B cell (primary cell): Measurements from ENCODE around the gene PBX1. TPM values are rescaled to one million over a fixed set of nuclear protein-coding genes. Genes with fewer than 3 reads are reported as not detected.

Source experiments
- ATAC-seq: fragments of 200-7000 bp; cut with Tn5 transposase; one replicate; pipeline ENCODE4 v1.10.0; 2021; ENCODE audit warnings: low read depth, mild to moderate bottlenecking, moderate number of reproducible peaks, moderate library complexity
- CTCF ChIA-PET: fragments of 350-600 bp; sonication (Branson Sonifier 250); formaldehyde crosslinking; loops from one replicate; lab custom pipeline; 2021; ENCODE audit warnings: antibody characterized with exemption, inconsistent platforms; lab: Charles Lee
- POLR2A ChIA-PET: fragments of 350-600 bp; sonication (Branson Sonifier 250); formaldehyde crosslinking; loops from one replicate; lab custom pipeline; 2021; ENCODE audit warnings: antibody characterized with exemption; lab: Charles Lee
- DNase-seq: peaks from one replicate; pipeline ENCODE4 v3.0.0; 2013
- H2AFZ ChIP-seq: 2 replicates; pipeline ENCODE4 v1.6.1; 2012; ENCODE audit warnings: mild to moderate bottlenecking, low read depth, low read length; ENCODE audit not compliant: insufficient read depth, poor library complexity, severe bottlenecking
- H3K27ac ChIP-seq, 2 donors: 1 replicate in 1 of 2; 2 replicates in 1 of 2; pipeline ENCODE4 v1.5.1; 2012 to 2013; ENCODE audit warnings: low read length in 2 of 2, mild to moderate bottlenecking in 2 of 2, moderate library complexity in 1 of 2
- H3K27me3 ChIP-seq, 4 experiments: fragments of 200-600 bp in 1 of 4; sonication (generic) in 1 of 4; replicated peaks in 1 of 4; 1 replicate in 2 of 4; 2 replicates in 2 of 4; pipeline versions ENCODE4 v1.6.1 to v1.7.0; 2013 to 2016; ENCODE audit warnings: low read length in 3 of 4, mild to moderate bottlenecking in 2 of 4, mixed read lengths in 1 of 4, moderate library complexity in 1 of 4; ENCODE audit not compliant: insufficient read depth in 4 of 4, control insufficient read depth in 3 of 4; ENCODE audit errors: control extremely low read depth in 1 of 4
- H3K36me3 ChIP-seq, 2 experiments: replicated peaks in 1 of 2; 1 replicate in 1 of 2; 2 replicates in 1 of 2; pipeline versions ENCODE4 v1.6.1 to v1.7.1; 2013; ENCODE audit warnings: low read length in 1 of 2; ENCODE audit not compliant: insufficient read depth in 2 of 2, control insufficient read depth in 1 of 2; ENCODE audit errors: control extremely low read depth in 1 of 2, extremely low read depth in 1 of 2
- H3K4me1 ChIP-seq, 2 donors: fragments of 200-600 bp in 1 of 2; sonication (generic) in 1 of 2; 1 replicate in 1 of 2; 2 replicates in 1 of 2; pipeline versions ENCODE4 v1.5.1 to v1.6.1; 2013 to 2017; ENCODE audit warnings: low read length in 2 of 2; ENCODE audit not compliant: control insufficient read depth in 2 of 2, insufficient read depth in 2 of 2
- H3K4me2 ChIP-seq: replicated peaks from 2 replicates; pipeline ENCODE3; 2012; ENCODE audit warnings: mild to moderate bottlenecking, low read depth, low read length; ENCODE audit not compliant: poor library complexity, severe bottlenecking
- H3K4me3 ChIP-seq, 5 experiments: fragments of 200-600 bp in 1 of 5; sonication (generic) in 1 of 5; 1 replicate in 3 of 5; 2 replicates in 2 of 5; pipeline versions ENCODE4 v1.5.1 to v1.7.0; 2011 to 2016; ENCODE audit warnings: low read length in 4 of 5, mild to moderate bottlenecking in 4 of 5, low read depth in 2 of 5, control low read depth in 1 of 5, moderate library complexity in 1 of 5; ENCODE audit not compliant: insufficient read depth in 1 of 5; ENCODE audit errors: control extremely low read depth in 1 of 5, extremely low read depth in 1 of 5
- H3K79me2 ChIP-seq: fragments of 200-600 bp; sonication (generic); one replicate; pipeline ENCODE4 v1.6.0; 2016; ENCODE audit warnings: low read length; ENCODE audit not compliant: control insufficient read depth, insufficient read depth
- H3K9ac ChIP-seq: fragments of 200-600 bp; sonication (generic); 2 replicates; pipeline ENCODE4 v1.6.1; 2017; ENCODE audit warnings: mild to moderate bottlenecking, low read length, moderate library complexity
- H3K9me3 ChIP-seq, 3 donors: one replicate each; pipeline versions ENCODE4 v1.6.1 to v1.7.1; 2013; ENCODE audit warnings: low read length in 2 of 3; ENCODE audit not compliant: control insufficient read depth in 2 of 3, insufficient read depth in 1 of 3; ENCODE audit errors: control extremely low read depth in 1 of 3
- H4K20me1 ChIP-seq: 2 replicates; pipeline ENCODE4 v1.6.0; 2012; ENCODE audit warnings: mild to moderate bottlenecking, low read length; ENCODE audit not compliant: insufficient read depth, control insufficient read depth, poor library complexity, severe bottlenecking
- H3K27ac Mint-ChIP-seq: one replicate; pipeline ENCODE4 v1.8.0; 2021; ENCODE audit warnings: mixed read lengths
- H3K27me3 Mint-ChIP-seq: one replicate; pipeline ENCODE4 v1.8.0; 2021; ENCODE audit warnings: mixed read lengths
- H3K4me1 Mint-ChIP-seq: one replicate; pipeline ENCODE4 v1.8.0; 2021; ENCODE audit warnings: mixed read lengths
- H3K4me3 Mint-ChIP-seq: one replicate; pipeline ENCODE4 v1.8.0; 2021; ENCODE audit warnings: mixed read lengths
- H3K9me3 Mint-ChIP-seq: one replicate; pipeline ENCODE4 v1.8.0; 2022; ENCODE audit warnings: mixed read lengths; ENCODE audit not compliant: insufficient read depth
- CTCF ChIP-seq: fragments of 200-600 bp; IDR thresholded peaks from one replicate; pipeline ENCODE4 v1.8.0; 2022; ENCODE audit warnings: antibody characterized with exemption, mild to moderate bottlenecking
- EZH2 ChIP-seq: IDR thresholded peaks from 2 replicates; pipeline ENCODE4 v1.6.1; 2012; ENCODE audit warnings: borderline replicate concordance, low read depth, mild to moderate bottlenecking, moderate library complexity, low read length; ENCODE audit not compliant: insufficient read depth, poor library complexity, severe bottlenecking
- WGBS: methylation state at CpG from one replicate; pipeline ENCODE4 v1.1.5; 2013; ENCODE audit warnings: missing lambda C conversion rate; ENCODE audit not compliant: insufficient coverage; 5-methylcytosine and 5-hydroxymethylcytosine counted together
- intact Hi-C: fragments of 100-400 bp; cut with micrococcal nuclease; formaldehyde crosslinking; loops from one replicate; pipeline ENCODE4 v1.10.0; 2022
- polyA plus RNA-seq: library from polyadenylated mRNA; depleted of rRNA; stranded (reverse); fragments of >200 nt; gene quantifications from 2 replicates; pipeline ENCODE4 v1.2.3, GENCODE V29; 2012
- total RNA-seq, 2 donors: library from RNA; stranded (reverse); fragments of 120-200 nt in 1 of 2; gene quantifications; 1 replicate in 1 of 2; 2 replicates in 1 of 2; pipeline versions ENCODE4 v1.2.3 to v1.2.4, GENCODE V29; 2013 to 2022

Gene PBX1
- total and polyA plus RNA-seq, 2 donors (not counting 1 experiment from before 2014, with no cell fraction given) = 0.32 TPM; not detected in 1

GRCh38 chr1:164670026-164670425, 111.0 kb downstream of the PBX1 start:
- intact Hi-C loops = no loop called here
- ATAC-seq (no peak), DNase-seq (no peak)
- H3K27ac ChIP-seq = no peak overlapping the region
- H2AFZ ChIP-seq = no peak overlapping the region
- no peaks in the 10 kb centered on the region for H3K4me1 ChIP-seq
- TF ChIP-seq EZH2 = no peak
- TF ChIP-seq CTCF = no peak
- H4K20me1 ChIP-seq = no peaks in the 10 kb centered on the region
- no peaks in the 10 kb centered on the region for H3K79me2 ChIP-seq
- Mint-ChIP-seq H3K4me3 (no peak overlapping the region), H3K9me3 (peaks cover 7% of the 10 kb centered on the region), H3K4me1 (no peaks in the 10 kb centered on the region), H3K27me3 (no peaks in the 10 kb centered on the region), H3K27ac (no peak overlapping the region)
- H3K9ac ChIP-seq = no peak overlapping the region
- WGBS = 100% methylated on average over 1 of the region's 1 CpG
- ChIA-PET CTCF (no interaction called here), POLR2A (no interaction called here)
- peaks cover 0 to 11% (median 0%) of the 10 kb centered on the region in 3 donors for H3K9me3 ChIP-seq
- no peaks in the 10 kb centered on the region for H3K27me3 ChIP-seq
- no peaks in the 10 kb centered on the region for H3K36me3 ChIP-seq
- no peak overlapping the region for H3K4me3 ChIP-seq
- no peak overlapping the region for H3K4me2 ChIP-seq

GRCh38 chr1:164670786-164671185, 111.8 kb downstream of the PBX1 start:
- H3K27me3 ChIP-seq = no peaks in the 10 kb centered on the region

More at GRCh38 chr1:164670786-164671185, 111.8 kb downstream of the PBX1 start:
- intact Hi-C loops = no loop called here
- Histone ChIP-seq H3K4me3 (no peak overlapping the region), H3K36me3 (no peaks in the 10 kb centered on the region), H3K79me2 (no peaks in the 10 kb centered on the region), H3K27ac (no peak overlapping the region), H3K4me1 (no peaks in the 10 kb centered on the region), H3K9me3 (peaks cover 0 to 11% (median 0%) of the 10 kb centered on the region in 3 donors), H4K20me1 (no peaks in the 10 kb centered on the region), H2AFZ (no peak overlapping the region), H3K4me2 (no peak overlapping the region), H3K9ac (no peak overlapping the region)
- peaks cover 7% of the 10 kb centered on the region for H3K9me3 Mint-ChIP-seq
- no peak overlapping the region for H3K4me3 Mint-ChIP-seq
- CTCF ChIA-PET = no interaction called here
- H3K4me1 Mint-ChIP-seq = no peaks in the 10 kb centered on the region
- ATAC-seq (no peak), DNase-seq (no peak)
- 67% methylated on average over 1 of the region's 6 CpGs for WGBS
- no peak overlapping the region for H3K27ac Mint-ChIP-seq
- POLR2A ChIA-PET = no interaction called here
- TF ChIP-seq CTCF (no peak), EZH2 (no peak)
- H3K27me3 Mint-ChIP-seq = no peaks in the 10 kb centered on the region
